ENCODE results near the gene SLC15A2.
"Not testable (repeated sequence)": the region's sequence is repeated elsewhere in the genome, so short reads cannot be mapped to it uniquely, and the experiment has no call there.

SLC15A2 gene

GRCh38 chr3:121924734-121925133, 30.5 kb downstream of the SLC15A2 start:
- no peak for DNase-seq (ENCODE audit: low spot score)

GRCh38 chr3:121926380-121926779, 32.2 kb downstream of the SLC15A2 start:
- DNase-seq (ENCODE audit: low spot score): no peak

- DNase-seq (ENCODE audit: low spot score): not testable (repeated sequence)
Observed at GRCh38 chr3:121938141-121938855, 44.1 kb downstream of the SLC15A2 start.

- DNase-seq (ENCODE audit: low spot score): no peak
Observed at GRCh38 chr3:121941592-121941991, 47.4 kb downstream of the SLC15A2 start.

GRCh38 chr3:121942116-121942786, 48.0 kb downstream of the SLC15A2 start:
- no peak for DNase-seq (ENCODE audit: low spot score)

GRCh38 chr3:121943431-121943830, 49.2 kb downstream of the SLC15A2 start:
- DNase-seq (ENCODE audit: low spot score): no peak

- DNase-seq (ENCODE audit: low spot score): no peak
Observed at GRCh38 chr3:121948641-121949040, 54.4 kb downstream of the SLC15A2 start.

- DNase-seq (ENCODE audit: low spot score): peak; percentile 10
Observed at GRCh38 chr3:121951291-121951919, 57.2 kb downstream of the SLC15A2 start.

GRCh38 chr3:121956363-121956762, 62.2 kb downstream of the SLC15A2 start:
- no peak for DNase-seq (ENCODE audit: low spot score)

GRCh38 chr3:121957674-121958415, 63.6 kb downstream of the SLC15A2 start:
- DNase-seq (ENCODE audit: low spot score): no peak

- no peak for DNase-seq (ENCODE audit: low spot score)
Observed at GRCh38 chr3:121958801-121959200, 64.6 kb downstream of the SLC15A2 start.

- DNase-seq (ENCODE audit: low spot score): no peak
Observed at GRCh38 chr3:121961283-121961682, 67.1 kb downstream of the SLC15A2 start.

GRCh38 chr3:121962443-121962842, 68.2 kb downstream of the SLC15A2 start:
- DNase-seq (ENCODE audit: low spot score): no peak

GRCh38 chr3:121963608-121964007, 69.4 kb downstream of the SLC15A2 start:
- no peak for DNase-seq (ENCODE audit: low spot score)

- DNase-seq (ENCODE audit: low spot score): no peak
Observed at GRCh38 chr3:121969631-121970030, 75.4 kb downstream of the SLC15A2 start.

- DNase-seq (ENCODE audit: low spot score): no peak
Observed at GRCh38 chr3:121970047-121970446, 75.8 kb downstream of the SLC15A2 start.

- no peak for DNase-seq (ENCODE audit: low spot score)
Observed at GRCh38 chr3:121974601-121975111, 80.5 kb downstream of the SLC15A2 start.

GRCh38 chr3:121975702-121976302, 81.6 kb downstream of the SLC15A2 start:
- DNase-seq (ENCODE audit: low spot score): no peak

GRCh38 chr3:121976727-121977126, 82.5 kb downstream of the SLC15A2 start:
- no peak for DNase-seq (ENCODE audit: low spot score)

- DNase-seq (ENCODE audit: low spot score): no peak
Observed at GRCh38 chr3:121979246-121979645, 85.0 kb downstream of the SLC15A2 start.

- DNase-seq (ENCODE audit: low spot score): no peak
Observed at GRCh38 chr3:121979734-121980449, 85.7 kb downstream of the SLC15A2 start.
